ENCODE data around the gene RRAS2. TPM values are rescaled to one million over a fixed set of nuclear protein-coding genes. Genes with fewer than 3 reads are reported as not detected.

RRAS2 gene
- polyA plus RNA-seq, 1 of the 3 experiments (the other 2 are of a cell fraction), result 53.3 TPM

DNA sequence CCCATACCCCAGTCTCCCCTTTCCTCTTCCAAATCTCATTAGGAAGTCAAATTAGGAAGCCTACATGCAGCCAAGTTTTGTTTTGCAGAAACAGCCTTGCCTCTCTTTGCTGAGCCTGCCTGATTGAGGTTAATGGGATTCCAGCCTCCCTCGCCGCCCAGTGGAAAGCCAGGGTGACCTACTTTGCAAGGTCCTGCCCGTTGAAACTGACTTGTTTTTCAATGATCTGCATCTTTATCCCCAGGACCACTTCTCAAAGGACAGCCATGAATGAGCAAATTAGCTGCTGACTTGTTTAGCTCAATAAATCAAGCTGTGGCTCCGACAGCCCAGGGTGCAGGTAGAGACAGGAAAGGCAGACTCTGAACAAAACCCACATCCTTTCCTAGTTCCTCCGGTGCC, 110.4 kb downstream of the RRAS2 start:
- TF ChIP-seq, protein P1, sequence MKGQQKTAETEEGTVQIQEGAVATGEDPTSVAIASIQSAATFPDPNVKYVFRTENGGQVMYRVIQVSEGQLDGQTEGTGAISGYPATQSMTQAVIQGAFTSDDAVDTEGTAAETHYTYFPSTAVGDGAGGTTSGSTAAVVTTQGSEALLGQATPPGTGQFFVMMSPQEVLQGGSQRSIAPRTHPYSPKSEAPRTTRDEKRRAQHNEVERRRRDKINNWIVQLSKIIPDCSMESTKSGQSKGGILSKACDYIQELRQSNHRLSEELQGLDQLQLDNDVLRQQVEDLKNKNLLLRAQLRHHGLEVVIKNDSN (IDR thresholded peaks at IDR 0.05; ENCODE audit: borderline replicate concordance, low read depth), result no peak
- TF ChIP-seq RAD21 (IDR thresholded peaks at IDR 0.05; ENCODE audit: low read length) (peak; percentile 39; the same call in 1 of the 2 replicates), SMC3 (IDR thresholded peaks at IDR 0.05; ENCODE audit: low read depth, low read length) (peak; percentile 25; the same call in 1 of the 2 replicates)
- H3K27ac ChIP-seq (ENCODE audit: low read depth in 2 of 2, low read length in 1 of 2), result no peak overlapping the region
- no peak overlapping the region for H3K9ac ChIP-seq
- no peak overlapping the region for H3K4me3 ChIP-seq (ENCODE audit: low read depth in 2 of 2, low read length in 1 of 2)
- no peak overlapping the region for H2AFZ ChIP-seq (ENCODE audit: low read depth)
- peak; percentile 43 for DNase-seq
- 63% methylated on average over 5 of the region's 5 CpGs for WGBS (ENCODE audit: low lambda C conversion rate)
- no peaks in the 10 kb centered on the region for H4K20me1 ChIP-seq (ENCODE audit: insufficient read depth)
- H3K36me3 ChIP-seq (replicated peaks in 1 of 2; ENCODE audit: control insufficient read depth in 1 of 2, insufficient read depth in 2 of 2, low read length in 1 of 2), result no peaks in the 10 kb centered on the region
- H3F3A ChIP-seq (replicated peaks; ENCODE audit: insufficient read depth), result no peaks in the 10 kb centered on the region
- ChIA-PET POLR2A (no interaction called here), CTCF (interaction anchor here (0.6 to 6.3 kb wide), 9 partner anchors 8 to 476 kb away, joined by 3 to 101 read pairs (median 4); partner anchors contain the start of gene SPON1)
- H3K4me2 ChIP-seq, result no peak overlapping the region
- peaks cover 20% of the 10 kb centered on the region; the same call in 1 of the 2 replicates for H3K27me3 ChIP-seq (ENCODE audit: insufficient read depth)
- no peaks in the 10 kb centered on the region for H3K9me2 ChIP-seq
- H3K79me2 ChIP-seq (ENCODE audit: insufficient read depth), result no peaks in the 10 kb centered on the region
- H3K9me3 ChIP-seq, result no peaks in the 10 kb centered on the region
- H3K4me1 ChIP-seq (ENCODE audit: control insufficient read depth in 1 of 2, insufficient read depth in 2 of 2, low read depth in 1 of 2, low read length in 1 of 2), result peaks cover 0 to 14% of the 10 kb centered on the region in 2 experiments; a peak in 1 of 4 replicates

DNA sequence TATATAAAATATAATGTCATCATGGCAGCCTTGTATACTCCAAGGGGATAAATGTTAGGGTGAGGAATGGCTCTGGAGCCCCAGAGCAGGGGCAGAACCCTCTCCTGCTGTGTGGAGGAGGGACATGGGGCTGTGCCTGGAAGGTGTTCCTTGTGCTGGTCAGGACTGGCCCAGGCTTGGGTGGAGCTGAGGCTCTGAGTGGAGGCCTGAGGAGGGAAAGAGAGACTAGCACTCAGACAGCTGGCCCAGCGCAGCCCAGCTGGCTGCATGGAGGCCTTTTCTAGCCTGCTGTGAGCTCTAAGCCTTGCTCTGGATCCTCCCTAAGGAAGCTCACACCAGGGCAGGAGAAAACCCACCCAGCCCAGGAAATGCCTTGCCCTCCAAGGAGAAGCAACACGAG, 113.5 kb downstream of the RRAS2 start:
- TF ChIP-seq CHD2 (IDR thresholded peaks at IDR 0.05; ENCODE audit: low read length, partially characterized antibody) (no peak), NFIC (IDR thresholded peaks at IDR 0.05; ENCODE audit: borderline replicate concordance) (no peak), EZH2phosphoT487 (IDR thresholded peaks at IDR 0.05; ENCODE audit: borderline replicate concordance, low read depth) (no peak), MXI1 (IDR thresholded peaks at IDR 0.05; ENCODE audit: low read depth, low read length) (no peak), MEF2A (IDR thresholded peaks at IDR 0.05; ENCODE audit: borderline replicate concordance, low read depth) (no peak), SIN3A (IDR thresholded peaks at IDR 0.05; ENCODE audit: borderline replicate concordance, low read depth, low read length) (no peak), FOXM1 (IDR thresholded peaks at IDR 0.05; ENCODE audit: low read depth) (no peak), RAD21 (IDR thresholded peaks at IDR 0.05; ENCODE audit: low read length) (no peak)
- TF ChIP-seq, protein P2, sequence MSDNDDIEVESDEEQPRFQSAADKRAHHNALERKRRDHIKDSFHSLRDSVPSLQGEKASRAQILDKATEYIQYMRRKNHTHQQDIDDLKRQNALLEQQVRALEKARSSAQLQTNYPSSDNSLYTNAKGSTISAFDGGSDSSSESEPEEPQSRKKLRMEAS (IDR thresholded peaks at IDR 0.05; ENCODE audit: low read depth), result no peak
- TF ChIP-seq, protein P3, sequence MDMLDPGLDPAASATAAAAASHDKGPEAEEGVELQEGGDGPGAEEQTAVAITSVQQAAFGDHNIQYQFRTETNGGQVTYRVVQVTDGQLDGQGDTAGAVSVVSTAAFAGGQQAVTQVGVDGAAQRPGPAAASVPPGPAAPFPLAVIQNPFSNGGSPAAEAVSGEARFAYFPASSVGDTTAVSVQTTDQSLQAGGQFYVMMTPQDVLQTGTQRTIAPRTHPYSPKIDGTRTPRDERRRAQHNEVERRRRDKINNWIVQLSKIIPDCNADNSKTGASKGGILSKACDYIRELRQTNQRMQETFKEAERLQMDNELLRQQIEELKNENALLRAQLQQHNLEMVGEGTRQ (IDR thresholded peaks at IDR 0.05; ENCODE audit: borderline replicate concordance, low read depth, low read length), result no peak
- TF ChIP-seq, protein P4, sequence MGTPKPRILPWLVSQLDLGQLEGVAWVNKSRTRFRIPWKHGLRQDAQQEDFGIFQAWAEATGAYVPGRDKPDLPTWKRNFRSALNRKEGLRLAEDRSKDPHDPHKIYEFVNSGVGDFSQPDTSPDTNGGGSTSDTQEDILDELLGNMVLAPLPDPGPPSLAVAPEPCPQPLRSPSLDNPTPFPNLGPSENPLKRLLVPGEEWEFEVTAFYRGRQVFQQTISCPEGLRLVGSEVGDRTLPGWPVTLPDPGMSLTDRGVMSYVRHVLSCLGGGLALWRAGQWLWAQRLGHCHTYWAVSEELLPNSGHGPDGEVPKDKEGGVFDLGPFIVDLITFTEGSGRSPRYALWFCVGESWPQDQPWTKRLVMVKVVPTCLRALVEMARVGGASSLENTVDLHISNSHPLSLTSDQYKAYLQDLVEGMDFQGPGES (IDR thresholded peaks at IDR 0.05; ENCODE audit: low read depth, low read length), result no peak
- TF ChIP-seq, protein P1 (IDR thresholded peaks at IDR 0.05; ENCODE audit: borderline replicate concordance, low read depth), result no peak
- TF ChIP-seq, protein P5, sequence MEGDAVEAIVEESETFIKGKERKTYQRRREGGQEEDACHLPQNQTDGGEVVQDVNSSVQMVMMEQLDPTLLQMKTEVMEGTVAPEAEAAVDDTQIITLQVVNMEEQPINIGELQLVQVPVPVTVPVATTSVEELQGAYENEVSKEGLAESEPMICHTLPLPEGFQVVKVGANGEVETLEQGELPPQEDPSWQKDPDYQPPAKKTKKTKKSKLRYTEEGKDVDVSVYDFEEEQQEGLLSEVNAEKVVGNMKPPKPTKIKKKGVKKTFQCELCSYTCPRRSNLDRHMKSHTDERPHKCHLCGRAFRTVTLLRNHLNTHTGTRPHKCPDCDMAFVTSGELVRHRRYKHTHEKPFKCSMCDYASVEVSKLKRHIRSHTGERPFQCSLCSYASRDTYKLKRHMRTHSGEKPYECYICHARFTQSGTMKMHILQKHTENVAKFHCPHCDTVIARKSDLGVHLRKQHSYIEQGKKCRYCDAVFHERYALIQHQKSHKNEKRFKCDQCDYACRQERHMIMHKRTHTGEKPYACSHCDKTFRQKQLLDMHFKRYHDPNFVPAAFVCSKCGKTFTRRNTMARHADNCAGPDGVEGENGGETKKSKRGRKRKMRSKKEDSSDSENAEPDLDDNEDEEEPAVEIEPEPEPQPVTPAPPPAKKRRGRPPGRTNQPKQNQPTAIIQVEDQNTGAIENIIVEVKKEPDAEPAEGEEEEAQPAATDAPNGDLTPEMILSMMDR (IDR thresholded peaks at IDR 0.05), result no peak
- TF ChIP-seq, protein P6, sequence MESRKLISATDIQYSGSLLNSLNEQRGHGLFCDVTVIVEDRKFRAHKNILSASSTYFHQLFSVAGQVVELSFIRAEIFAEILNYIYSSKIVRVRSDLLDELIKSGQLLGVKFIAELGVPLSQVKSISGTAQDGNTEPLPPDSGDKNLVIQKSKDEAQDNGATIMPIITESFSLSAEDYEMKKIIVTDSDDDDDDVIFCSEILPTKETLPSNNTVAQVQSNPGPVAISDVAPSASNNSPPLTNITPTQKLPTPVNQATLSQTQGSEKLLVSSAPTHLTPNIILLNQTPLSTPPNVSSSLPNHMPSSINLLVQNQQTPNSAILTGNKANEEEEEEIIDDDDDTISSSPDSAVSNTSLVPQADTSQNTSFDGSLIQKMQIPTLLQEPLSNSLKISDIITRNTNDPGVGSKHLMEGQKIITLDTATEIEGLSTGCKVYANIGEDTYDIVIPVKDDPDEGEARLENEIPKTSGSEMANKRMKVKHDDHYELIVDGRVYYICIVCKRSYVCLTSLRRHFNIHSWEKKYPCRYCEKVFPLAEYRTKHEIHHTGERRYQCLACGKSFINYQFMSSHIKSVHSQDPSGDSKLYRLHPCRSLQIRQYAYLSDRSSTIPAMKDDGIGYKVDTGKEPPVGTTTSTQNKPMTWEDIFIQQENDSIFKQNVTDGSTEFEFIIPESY (IDR thresholded peaks at IDR 0.05; ENCODE audit: borderline replicate concordance, low read depth), result no peak
- 10% methylated on average over 2 of the region's 2 CpGs for WGBS (ENCODE audit: low lambda C conversion rate)
- Histone ChIP-seq H3K9me2 (no peaks in the 10 kb centered on the region), H3K9me3 (no peaks in the 10 kb centered on the region), H3K36me3 (replicated peaks in 1 of 2; ENCODE audit: control insufficient read depth in 1 of 2, insufficient read depth in 2 of 2, low read length in 1 of 2) (no peaks in the 10 kb centered on the region), H3K4me1 (ENCODE audit: control insufficient read depth in 1 of 2, insufficient read depth in 2 of 2, low read depth in 1 of 2, low read length in 1 of 2) (peaks cover 0 to 6% of the 10 kb centered on the region in 2 experiments; a peak in 1 of 4 replicates), H3K27ac (ENCODE audit: low read depth in 2 of 2, low read length in 1 of 2) (no peak overlapping the region), H3F3A (replicated peaks; ENCODE audit: insufficient read depth) (no peaks in the 10 kb centered on the region), H4K20me1 (ENCODE audit: insufficient read depth) (no peaks in the 10 kb centered on the region), H3K4me3 (ENCODE audit: low read depth in 2 of 2, low read length in 1 of 2) (no peak overlapping the region), H2AFZ (ENCODE audit: low read depth) (no peak overlapping the region), H3K4me2 (no peak overlapping the region), H3K79me2 (ENCODE audit: insufficient read depth) (no peaks in the 10 kb centered on the region), H3K27me3 (ENCODE audit: insufficient read depth) (peaks cover 20% of the 10 kb centered on the region; the same call in 1 of the 2 replicates), H3K9ac (no peak overlapping the region)
- ChIA-PET POLR2A (no interaction called here), CTCF (interaction anchor here (1.5 to 2.1 kb wide), 2 partner anchors 96 to 289 kb away, joined by 4 to 11 read pairs; no protein-coding TSS in a partner anchor)
- no peak for DNase-seq

Data from SK-N-SH (cell line).